Transverse colon (tissue), 4 donors: ENCODE measurements around the gene CDCA8. TPM values are rescaled to one million over a fixed set of nuclear protein-coding genes. Genes with fewer than 3 reads are reported as not detected.
A peak's percentile ranks its signal among the peaks of the same experiment; 100 is the strongest.

Source experiments
- DNase-seq: peaks from one replicate; pipeline ENCODE4 v3.0.0-alpha.2; 2019
- H3K27ac ChIP-seq, 4 donors: fragments of 200-600 bp; sonication (generic); 2 replicates each; pipeline ENCODE4 v1.5.1; 2016 to 2018; ENCODE audit warnings: inconsistent platforms in 4 of 4
- H3K27me3 ChIP-seq: fragments of 200-600 bp; sonication (generic); 2 replicates; pipeline ENCODE4 v1.5.1; 2017; ENCODE audit warnings: inconsistent platforms
- H3K36me3 ChIP-seq, 4 donors: fragments of 200-600 bp; sonication (generic); 2 replicates each; pipeline ENCODE4 v1.5.1; 2017 to 2019; ENCODE audit warnings: inconsistent platforms in 4 of 4
- H3K4me1 ChIP-seq, 4 donors: fragments of 200-600 bp; sonication (generic); 2 replicates each; pipeline ENCODE4 v1.5.1; 2017 to 2020; ENCODE audit warnings: inconsistent platforms in 4 of 4
- H3K4me3 ChIP-seq, 4 donors: fragments of 200-600 bp; sonication (generic); 1 replicate in 1 of 4; 2 replicates in 3 of 4; pipeline versions ENCODE4 v1.5.1 to v1.6.1; 2017 to 2019; ENCODE audit warnings: inconsistent platforms in 4 of 4
- H3K9me3 ChIP-seq, 2 donors: fragments of 200-600 bp; sonication (generic); 2 replicates each; pipeline ENCODE4 v1.5.1; 2017 to 2019; ENCODE audit warnings: inconsistent platforms in 2 of 2
- CTCF ChIP-seq, 5 experiments: fragments of 200-600 bp in 3 of 5; fragments of 450-650 bp in 2 of 5; sonication (generic) in 3 of 5; IDR thresholded peaks; 1 replicate in 2 of 5; 2 replicates in 3 of 5; pipeline ENCODE4 v1.5.1; 2016 to 2017; ENCODE audit warnings: antibody characterized with exemption in 5 of 5, inconsistent platforms in 3 of 5, mild to moderate bottlenecking in 2 of 5, moderate library complexity in 1 of 5
- EP300 ChIP-seq: sonication (generic); formaldehyde crosslinking; IDR thresholded peaks from one replicate; pipeline ENCODE4 v1.6.1; 2017; ENCODE audit warnings: antibody characterized with exemption, low read depth
- POLR2A ChIP-seq: fragments of 450-650 bp; IDR thresholded peaks from one replicate; pipeline ENCODE4 v1.6.1; 2016; ENCODE audit warnings: antibody characterized with exemption, mild to moderate bottlenecking, moderate library complexity
- POLR2AphosphoS5 ChIP-seq, 3 donors: sonication (generic); formaldehyde crosslinking; IDR thresholded peaks; one replicate each; pipeline ENCODE4 v1.6.1; 2016; ENCODE audit warnings: antibody characterized with exemption in 3 of 3
- WGBS, 2 donors: methylation state at CpG; one replicate each; pipeline ENCODE4 v1.1.5; 2018; ENCODE audit warnings: low coverage in 1 of 2; 5-methylcytosine and 5-hydroxymethylcytosine counted together
- in situ Hi-C, 4 donors: fragments of 200-750 bp; cut with MboI; loops; one replicate each; pipeline versions ENCODE4 v1.15.0 to v1.15.1; 2017; ENCODE audit warnings: low sequenced_read_pairs in 3 of 4, low pct_ligation_motif_present in 1 of 4, low pct_unique_long_range_greater_than_20kb in 1 of 4
- intact Hi-C: fragments of 100-400 bp; cut with DNase I; formaldehyde crosslinking; loops from one replicate; pipeline ENCODE4 v1.15.1; 2023; ENCODE audit warnings: low total_unique reads
- total RNA-seq, 4 donors: library from RNA; depleted of rRNA; stranded (reverse); fragments of >200 nt; gene quantifications; one replicate each; pipeline ENCODE4 v1.1.0, GENCODE V29; 2016

The CDCA8 gene
- 1 to 10 TPM in 3 of 4 donors, not detected in 1; 2.0 to 5.7 (median 2.1) TPM for total RNA-seq

GRCh38 chr1:37692078-37692833 is at the start of gene CDCA8:
Gene CDCA8, plus strand, starts transcription at chr1:37692516. Its CDS starts 175 bp downstream, at chr1:37692691.
- Histone ChIP-seq H3K27me3 (no peaks in the 10 kb centered on the region), H3K4me3 (peak within 1 kb of the TSS; percentile 57 to 96 (median 72)), H3K36me3 (no peaks in the 10 kb centered on the region), H3K4me1 (peaks cover 17 to 44% (median 31%) of the 10 kb centered on the region in 4 donors), H3K27ac (peak within 1 kb of the TSS; percentile 83 to 94 (median 88)), H3K9me3 (no peaks in the 10 kb centered on the region)
- DNase-seq: peak; percentile 99
- in situ Hi-C loops (loop anchor here in 2 of 4 donors (25.0 kb wide), 1 partner anchor 230 kb away; the partner anchor contains the start of gene ZC3H12A (in 2 of the 2)), intact Hi-C loops (no loop called here)
- TF ChIP-seq CTCF (IDR thresholded peaks at IDR 0.05) (peak; percentile 17 to 58 (median 41)), POLR2A (peak; percentile 43), EP300 (no peak), POLR2AphosphoS5 (IDR thresholded peaks at IDR 0.05) (peak; percentile 43 to 73 (median 57))
- WGBS, 2 donors: 0% methylated on average over 52 of the region's 54 CpGs; no CpG with 5 or more reads in 1 of the 2 donors

- H3K9me3 ChIP-seq: no peaks in the 10 kb centered on the region
- H3K4me1 ChIP-seq: no peaks in the 10 kb centered on the region
- H3K27me3 ChIP-seq: peaks cover 22% of the 10 kb centered on the region
- intact Hi-C loops: no loop called here
- in situ Hi-C loops: no loop called here
- no peak overlapping the region for H3K27ac ChIP-seq
- no peaks in the 10 kb centered on the region for H3K36me3 ChIP-seq
- TF ChIP-seq POLR2AphosphoS5 (IDR thresholded peaks at IDR 0.05) (no peak), EP300 (no peak), POLR2A (no peak), CTCF (IDR thresholded peaks at IDR 0.05) (no peak)
- no peak for DNase-seq
- WGBS, 2 donors: 64 to 89% methylated on average over 1 to 7 of the region's 7 CpGs
- no peak overlapping the region for H3K4me3 ChIP-seq
These were observed 45.0 kb upstream of the CDCA8 start for GRCh38 chr1:37647281-37647680.

GRCh38 chr1:37650173-37650572 is 42.1 kb upstream of the CDCA8 start:
- intact Hi-C loops: no loop called here
- in situ Hi-C loops: loop anchor here in 1 of 4 donors (25.0 kb wide), 1 partner anchor 213 kb away; no protein-coding TSS in a partner anchor
- no peaks in the 10 kb centered on the region for H3K4me1 ChIP-seq
- TF ChIP-seq CTCF (IDR thresholded peaks at IDR 0.05): no peak
- TF ChIP-seq POLR2A: no peak
- no peak for TF ChIP-seq EP300
- TF ChIP-seq POLR2AphosphoS5 (IDR thresholded peaks at IDR 0.05): no peak
- H3K27ac ChIP-seq: no peak overlapping the region
- no peak for DNase-seq
- WGBS, 2 donors: 66% methylated on average over 5 of the region's 5 CpGs; no CpG with 5 or more reads in 1 of the 2 donors
- no peaks in the 10 kb centered on the region for H3K36me3 ChIP-seq
- no peak overlapping the region for H3K4me3 ChIP-seq
- H3K9me3 ChIP-seq: no peaks in the 10 kb centered on the region
- H3K27me3 ChIP-seq: peaks cover 9% of the 10 kb centered on the region

GRCh38 chr1:37650721-37651120 is 41.6 kb upstream of the CDCA8 start:
- Histone ChIP-seq H3K27me3 (peaks cover 7% of the 10 kb centered on the region), H3K4me3 (no peak overlapping the region), H3K27ac (no peak overlapping the region), H3K9me3 (no peaks in the 10 kb centered on the region), H3K4me1 (no peaks in the 10 kb centered on the region), H3K36me3 (no peaks in the 10 kb centered on the region)
- TF ChIP-seq CTCF (IDR thresholded peaks at IDR 0.05) (no peak), POLR2A (no peak), EP300 (no peak), POLR2AphosphoS5 (IDR thresholded peaks at IDR 0.05) (no peak)
- intact Hi-C loops (no loop called here), in situ Hi-C loops (loop anchor here in 1 of 4 donors (25.0 kb wide), 1 partner anchor 213 kb away; no protein-coding TSS in a partner anchor)
- no peak for DNase-seq
- 71% methylated on average over 5 of the region's 5 CpGs; no CpG with 5 or more reads in 1 of the 2 donors for WGBS, 2 donors
